Mammary epithelial cell (primary cell): ENCODE results near the gene PLEKHA5.

Experiments used
- EZH2 ChIP-seq: IDR thresholded peaks from 2 replicates; pipeline ENCODE4 v1.6.1; 2012; ENCODE audit warnings: low read length, inconsistent platforms, borderline replicate concordance
- TF ChIP-seq, protein P1 (sequence below), 2 donors: IDR thresholded peaks in 1 of 2; conservative IDR thresholded peaks in 1 of 2; 2 replicates each; pipeline ENCODE4 v1.5.1; 2011 to 2012; ENCODE audit warnings: inconsistent platforms in 2 of 2, low read length in 2 of 2, mild to moderate bottlenecking in 2 of 2, control low read depth in 1 of 2, low read depth in 1 of 2; ENCODE audit not compliant: insufficient read depth in 1 of 2; ENCODE audit errors: extremely low read depth in 1 of 2

DNA sequence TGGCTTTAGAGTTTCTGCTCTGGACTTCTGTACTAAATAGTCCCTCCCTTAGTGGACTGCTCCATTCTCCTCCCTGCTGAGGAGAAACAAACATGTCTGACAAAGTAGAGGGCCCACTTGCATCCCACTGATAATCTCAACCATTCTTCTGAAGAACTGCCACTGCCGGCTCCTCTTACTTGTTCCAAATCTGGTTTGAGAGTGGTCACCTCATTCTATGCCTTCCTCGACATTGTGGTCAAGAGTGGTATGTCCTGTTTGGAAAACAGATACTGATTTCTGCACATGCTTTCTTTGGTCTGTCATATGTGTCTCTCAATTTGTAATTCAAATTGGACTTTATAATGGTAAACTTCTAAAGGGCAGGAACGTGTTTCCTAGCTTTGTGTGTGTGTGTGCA, 36.3 kb upstream of the PLEKHA5 start:
- TF ChIP-seq, protein P1, sequence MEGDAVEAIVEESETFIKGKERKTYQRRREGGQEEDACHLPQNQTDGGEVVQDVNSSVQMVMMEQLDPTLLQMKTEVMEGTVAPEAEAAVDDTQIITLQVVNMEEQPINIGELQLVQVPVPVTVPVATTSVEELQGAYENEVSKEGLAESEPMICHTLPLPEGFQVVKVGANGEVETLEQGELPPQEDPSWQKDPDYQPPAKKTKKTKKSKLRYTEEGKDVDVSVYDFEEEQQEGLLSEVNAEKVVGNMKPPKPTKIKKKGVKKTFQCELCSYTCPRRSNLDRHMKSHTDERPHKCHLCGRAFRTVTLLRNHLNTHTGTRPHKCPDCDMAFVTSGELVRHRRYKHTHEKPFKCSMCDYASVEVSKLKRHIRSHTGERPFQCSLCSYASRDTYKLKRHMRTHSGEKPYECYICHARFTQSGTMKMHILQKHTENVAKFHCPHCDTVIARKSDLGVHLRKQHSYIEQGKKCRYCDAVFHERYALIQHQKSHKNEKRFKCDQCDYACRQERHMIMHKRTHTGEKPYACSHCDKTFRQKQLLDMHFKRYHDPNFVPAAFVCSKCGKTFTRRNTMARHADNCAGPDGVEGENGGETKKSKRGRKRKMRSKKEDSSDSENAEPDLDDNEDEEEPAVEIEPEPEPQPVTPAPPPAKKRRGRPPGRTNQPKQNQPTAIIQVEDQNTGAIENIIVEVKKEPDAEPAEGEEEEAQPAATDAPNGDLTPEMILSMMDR (conservative IDR thresholded peaks at IDR 0.05 in 1 of 2, IDR thresholded peaks at IDR 0.05 in 1 of 2; ENCODE audit: extremely low read depth in 1 of 2, insufficient read depth in 1 of 2, low read depth in 1 of 2, low read length in 2 of 2) = no peak
- TF ChIP-seq EZH2 = no peak
